ENCODE measurements around the gene MBOAT2.

The MBOAT2 gene

GRCh38 chr2:8939486-8940114, 63.9 kb downstream of the MBOAT2 start:
- no peak overlapping the region for H3K4me3 ChIP-seq (ENCODE audit: low read length)
- H3K36me3 ChIP-seq (ENCODE audit: control insufficient read depth, low read length), result peaks cover 8% of the 10 kb centered on the region; the same call in 1 of the 2 replicates
- no peaks in the 10 kb centered on the region for H3F3A ChIP-seq (ENCODE audit: control insufficient read depth, insufficient read depth)
- no peak overlapping the region for H3K27ac ChIP-seq (ENCODE audit: low read depth, low read length)
- H3K79me2 ChIP-seq (ENCODE audit: control insufficient read depth, low read length), result no peaks in the 10 kb centered on the region
- no peaks in the 10 kb centered on the region for H3K9me2 ChIP-seq (replicated peaks; ENCODE audit: control insufficient read depth, low read length)
- no peaks in the 10 kb centered on the region for H4K20me1 ChIP-seq (ENCODE audit: control insufficient read depth, insufficient read depth, low read depth, low read length)
- no peak overlapping the region for H3K4me2 ChIP-seq (ENCODE audit: low read length)
- no peaks in the 10 kb centered on the region for H3K4me1 ChIP-seq (ENCODE audit: control insufficient read depth, low read length)
- no peaks in the 10 kb centered on the region for H3K27me3 ChIP-seq (ENCODE audit: control insufficient read depth, low read length)
- H3K9me3 ChIP-seq (ENCODE audit: control insufficient read depth, insufficient read depth, low read length), result no peaks in the 10 kb centered on the region
- TF ChIP-seq CTCF (IDR thresholded peaks at IDR 0.05; ENCODE audit: low read depth, low read length, poor library complexity, severe bottlenecking), result no peak
- no peak for TF ChIP-seq EZH2phosphoT487 (IDR thresholded peaks at IDR 0.05; ENCODE audit: borderline replicate concordance, low read length)

GRCh38 chr2:8938384-8938783, 65.1 kb downstream of the MBOAT2 start:
- Histone ChIP-seq H3K79me2 (ENCODE audit: control insufficient read depth, low read length) (no peaks in the 10 kb centered on the region), H3F3A (ENCODE audit: control insufficient read depth, insufficient read depth) (no peaks in the 10 kb centered on the region), H3K36me3 (ENCODE audit: control insufficient read depth, low read length) (peaks cover 8% of the 10 kb centered on the region; the same call in 1 of the 2 replicates), H3K27ac (ENCODE audit: low read depth, low read length) (no peak overlapping the region), H3K4me1 (ENCODE audit: control insufficient read depth, low read length) (no peaks in the 10 kb centered on the region), H4K20me1 (ENCODE audit: control insufficient read depth, insufficient read depth, low read depth, low read length) (no peaks in the 10 kb centered on the region), H3K4me3 (ENCODE audit: low read length) (no peak overlapping the region), H3K9me3 (ENCODE audit: control insufficient read depth, insufficient read depth, low read length) (no peaks in the 10 kb centered on the region), H3K27me3 (ENCODE audit: control insufficient read depth, low read length) (no peaks in the 10 kb centered on the region), H3K4me2 (ENCODE audit: low read length) (no peak overlapping the region), H3K9me2 (replicated peaks; ENCODE audit: control insufficient read depth, low read length) (no peaks in the 10 kb centered on the region)
- TF ChIP-seq EZH2phosphoT487 (IDR thresholded peaks at IDR 0.05; ENCODE audit: borderline replicate concordance, low read length), result no peak
- no peak for TF ChIP-seq CTCF (IDR thresholded peaks at IDR 0.05; ENCODE audit: low read depth, low read length, poor library complexity, severe bottlenecking)

- Histone ChIP-seq H3K4me3 (ENCODE audit: low read length) (no peak overlapping the region), H4K20me1 (ENCODE audit: control insufficient read depth, insufficient read depth, low read depth, low read length) (no peaks in the 10 kb centered on the region), H3K9me2 (replicated peaks; ENCODE audit: control insufficient read depth, low read length) (no peaks in the 10 kb centered on the region), H3K36me3 (ENCODE audit: control insufficient read depth, low read length) (peaks cover 8% of the 10 kb centered on the region; the same call in 1 of the 2 replicates), H3K27ac (ENCODE audit: low read depth, low read length) (no peak overlapping the region), H3K4me2 (ENCODE audit: low read length) (no peak overlapping the region), H3K4me1 (ENCODE audit: control insufficient read depth, low read length) (no peaks in the 10 kb centered on the region), H3F3A (ENCODE audit: control insufficient read depth, insufficient read depth) (no peaks in the 10 kb centered on the region), H3K79me2 (ENCODE audit: control insufficient read depth, low read length) (no peaks in the 10 kb centered on the region), H3K9me3 (ENCODE audit: control insufficient read depth, insufficient read depth, low read length) (no peaks in the 10 kb centered on the region), H3K27me3 (ENCODE audit: control insufficient read depth, low read length) (no peaks in the 10 kb centered on the region)
- TF ChIP-seq EZH2phosphoT487 (IDR thresholded peaks at IDR 0.05; ENCODE audit: borderline replicate concordance, low read length), result no peak
- TF ChIP-seq CTCF (IDR thresholded peaks at IDR 0.05; ENCODE audit: low read depth, low read length, poor library complexity, severe bottlenecking), result no peak
Observed at GRCh38 chr2:8935982-8936381, 67.5 kb downstream of the MBOAT2 start.
